Fibroblast of peridontal ligament (primary cell): ENCODE data around the gene DST.
A peak's percentile ranks its signal among the peaks of the same experiment; 100 is the strongest.
"Not testable (repeated sequence)": the region's sequence is repeated elsewhere in the genome, so short reads cannot be mapped to it uniquely, and the experiment has no call there.

Experiments used
- DNase-seq: peaks from one replicate; pipeline ENCODE4 v3.0.0-alpha.2; 2010; ENCODE audit errors: extremely low read depth

DST gene

GRCh38 chr6:56571605-56572004 lies 71.1 kb downstream of the DST start:
- no peak for DNase-seq

GRCh38 chr6:56570413-56571359 lies 72.0 kb downstream of the DST start:
- peak; percentile 50 for DNase-seq

GRCh38 chr6:56567501-56567900 lies 75.2 kb downstream of the DST start:
- no peak for DNase-seq

GRCh38 chr6:56562730-56563129 lies 80.0 kb downstream of the DST start:
- not testable (repeated sequence) for DNase-seq

GRCh38 chr6:56556751-56557540 lies 85.7 kb downstream of the DST start:
- no peak for DNase-seq

- DNase-seq = no peak
Observed at GRCh38 chr6:56555438-56555872, 87.2 kb downstream of the DST start.

- peak; percentile 53 for DNase-seq
Observed at GRCh38 chr6:56552187-56553130, 90.2 kb downstream of the DST start.

- no peak for DNase-seq
Observed at GRCh38 chr6:56551409-56552120, 91.1 kb downstream of the DST start.

GRCh38 chr6:56550301-56550700 lies 92.4 kb downstream of the DST start:
- DNase-seq = peak; percentile 46

- DNase-seq = peak; percentile 50
Observed at GRCh38 chr6:56549014-56549413, 93.7 kb downstream of the DST start.

- DNase-seq = no peak
Observed at GRCh38 chr6:56547687-56548086, 95.0 kb downstream of the DST start.

GRCh38 chr6:56542364-56543331 lies 100.0 kb downstream of the DST start:
- peak; percentile 96 for DNase-seq

GRCh38 chr6:56541741-56542360 lies 100.8 kb downstream of the DST start:
- DNase-seq = peak; percentile 26

GRCh38 chr6:56541030-56541600 lies 101.6 kb downstream of the DST start:
- DNase-seq = peak; percentile 36

GRCh38 chr6:56540232-56541029 lies 102.3 kb downstream of the DST start:
- DNase-seq = no peak

- no peak for DNase-seq
Observed at GRCh38 chr6:56539527-56540105, 103.1 kb downstream of the DST start.

- no peak for DNase-seq
Observed at GRCh38 chr6:56538851-56539250, 103.8 kb downstream of the DST start.
